ENCODE results near the gene FAM89A. TPM values are rescaled to one million over a fixed set of nuclear protein-coding genes. Genes with fewer than 3 reads are reported as not detected.

Gene FAM89A
- total and polyA plus RNA-seq, 9 of the 15 experiments (the other 6 are each of a cell fraction or from before 2014, with no cell fraction given): 8.7 to 66.2 (median 43.3) TPM

DNA sequence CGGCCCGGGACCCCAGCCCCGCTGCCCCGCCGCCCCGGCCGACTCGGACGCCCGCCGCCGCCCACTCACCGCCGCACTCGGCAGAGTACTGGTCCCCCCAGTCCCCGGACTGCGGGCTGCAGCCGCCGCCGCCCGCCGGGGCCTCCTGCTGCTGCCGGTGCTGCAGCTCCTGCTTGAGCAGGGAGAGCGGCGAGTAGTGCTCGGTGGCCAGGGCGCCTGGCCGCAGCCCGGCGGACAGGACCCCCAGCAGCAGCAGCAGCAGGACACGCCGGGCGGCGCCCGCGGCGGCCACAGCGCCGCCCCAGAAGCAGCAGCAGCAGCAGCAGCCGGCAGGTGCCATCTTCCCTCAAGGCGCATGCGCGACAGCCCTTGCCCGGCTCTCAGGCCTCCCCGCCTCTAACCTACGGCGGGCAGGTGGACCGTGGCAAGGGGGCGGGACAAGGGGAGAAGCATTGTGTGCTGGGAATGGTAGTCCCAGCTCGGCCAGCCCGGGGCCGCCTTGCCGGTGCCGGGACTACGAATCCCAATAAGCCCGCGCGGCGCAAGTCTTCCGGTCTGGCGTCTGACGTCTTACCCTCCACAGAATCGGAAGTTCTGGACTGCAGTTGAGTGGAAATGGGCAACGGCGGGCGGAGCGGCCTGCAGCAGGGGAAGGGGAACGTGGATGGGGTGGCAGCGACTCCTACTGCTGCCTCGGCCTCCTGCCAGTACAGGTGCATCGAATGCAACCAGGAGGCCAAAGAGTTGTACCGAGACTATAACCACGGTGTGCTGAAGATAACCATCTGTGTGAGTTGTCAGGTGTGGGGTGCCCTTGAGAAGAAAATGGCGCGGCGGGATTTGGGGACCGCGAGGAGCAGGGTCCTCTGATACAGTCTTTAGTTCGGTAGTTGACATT is 61.3 kb downstream of the FAM89A start, which contains the start of the genes ARV1 and TTC13 (continued):
- TF ChIP-seq, protein P1, sequence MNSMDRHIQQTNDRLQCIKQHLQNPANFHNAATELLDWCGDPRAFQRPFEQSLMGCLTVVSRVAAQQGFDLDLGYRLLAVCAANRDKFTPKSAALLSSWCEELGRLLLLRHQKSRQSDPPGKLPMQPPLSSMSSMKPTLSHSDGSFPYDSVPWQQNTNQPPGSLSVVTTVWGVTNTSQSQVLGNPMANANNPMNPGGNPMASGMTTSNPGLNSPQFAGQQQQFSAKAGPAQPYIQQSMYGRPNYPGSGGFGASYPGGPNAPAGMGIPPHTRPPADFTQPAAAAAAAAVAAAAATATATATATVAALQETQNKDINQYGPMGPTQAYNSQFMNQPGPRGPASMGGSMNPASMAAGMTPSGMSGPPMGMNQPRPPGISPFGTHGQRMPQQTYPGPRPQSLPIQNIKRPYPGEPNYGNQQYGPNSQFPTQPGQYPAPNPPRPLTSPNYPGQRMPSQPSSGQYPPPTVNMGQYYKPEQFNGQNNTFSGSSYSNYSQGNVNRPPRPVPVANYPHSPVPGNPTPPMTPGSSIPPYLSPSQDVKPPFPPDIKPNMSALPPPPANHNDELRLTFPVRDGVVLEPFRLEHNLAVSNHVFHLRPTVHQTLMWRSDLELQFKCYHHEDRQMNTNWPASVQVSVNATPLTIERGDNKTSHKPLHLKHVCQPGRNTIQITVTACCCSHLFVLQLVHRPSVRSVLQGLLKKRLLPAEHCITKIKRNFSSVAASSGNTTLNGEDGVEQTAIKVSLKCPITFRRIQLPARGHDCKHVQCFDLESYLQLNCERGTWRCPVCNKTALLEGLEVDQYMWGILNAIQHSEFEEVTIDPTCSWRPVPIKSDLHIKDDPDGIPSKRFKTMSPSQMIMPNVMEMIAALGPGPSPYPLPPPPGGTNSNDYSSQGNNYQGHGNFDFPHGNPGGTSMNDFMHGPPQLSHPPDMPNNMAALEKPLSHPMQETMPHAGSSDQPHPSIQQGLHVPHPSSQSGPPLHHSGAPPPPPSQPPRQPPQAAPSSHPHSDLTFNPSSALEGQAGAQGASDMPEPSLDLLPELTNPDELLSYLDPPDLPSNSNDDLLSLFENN (IDR thresholded peaks at IDR 0.05; ENCODE audit: low read depth in 2 of 2, low read length in 2 of 2): no peak
- TF ChIP-seq, protein P2, sequence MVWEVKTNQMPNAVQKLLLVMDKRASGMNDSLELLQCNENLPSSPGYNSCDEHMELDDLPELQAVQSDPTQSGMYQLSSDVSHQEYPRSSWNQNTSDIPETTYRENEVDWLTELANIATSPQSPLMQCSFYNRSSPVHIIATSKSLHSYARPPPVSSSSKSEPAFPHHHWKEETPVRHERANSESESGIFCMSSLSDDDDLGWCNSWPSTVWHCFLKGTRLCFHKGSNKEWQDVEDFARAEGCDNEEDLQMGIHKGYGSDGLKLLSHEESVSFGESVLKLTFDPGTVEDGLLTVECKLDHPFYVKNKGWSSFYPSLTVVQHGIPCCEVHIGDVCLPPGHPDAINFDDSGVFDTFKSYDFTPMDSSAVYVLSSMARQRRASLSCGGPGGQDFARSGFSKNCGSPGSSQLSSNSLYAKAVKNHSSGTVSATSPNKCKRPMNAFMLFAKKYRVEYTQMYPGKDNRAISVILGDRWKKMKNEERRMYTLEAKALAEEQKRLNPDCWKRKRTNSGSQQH (CRISPR knock-in tag; IDR thresholded peaks at IDR 0.05): no peak
- TF ChIP-seq NR1H2 (CRISPR knock-in tag; IDR thresholded peaks at IDR 0.05) (no peak), MAFG (tag; conservative IDR thresholded peaks at IDR 0.05) (no peak), TBL1XR1 (IDR thresholded peaks at IDR 0.05; ENCODE audit: low read length in 2 of 2) (0 out of 4 replicates have a peak, but pooled peaks of 1 of the 2 experiments have one; percentile 27), ZSCAN32 (CRISPR knock-in tag; IDR thresholded peaks at IDR 0.05) (no peak), MEF2D (tag; conservative IDR thresholded peaks at IDR 0.05; ENCODE audit: low read depth) (peak; percentile 55; the same call in 1 of the 2 replicates), ILF3 (IDR thresholded peaks at IDR 0.05; ENCODE audit: borderline replicate concordance) (0 out of 2 replicates have a peak, but pooled peaks have one; percentile 26), PTTG1 (tag; IDR thresholded peaks at IDR 0.05; ENCODE audit: low read depth) (no peak), ZNF324 (CRISPR knock-in tag; IDR thresholded peaks at IDR 0.05) (no peak), ILK (tag; IDR thresholded peaks at IDR 0.05; ENCODE audit: borderline replicate concordance, low read depth) (no peak), ZNF561 (CRISPR knock-in tag; conservative IDR thresholded peaks at IDR 0.05) (no peak), ZNF23 (CRISPR knock-in tag; IDR thresholded peaks at IDR 0.05) (no peak)
- TF ChIP-seq, protein P3, sequence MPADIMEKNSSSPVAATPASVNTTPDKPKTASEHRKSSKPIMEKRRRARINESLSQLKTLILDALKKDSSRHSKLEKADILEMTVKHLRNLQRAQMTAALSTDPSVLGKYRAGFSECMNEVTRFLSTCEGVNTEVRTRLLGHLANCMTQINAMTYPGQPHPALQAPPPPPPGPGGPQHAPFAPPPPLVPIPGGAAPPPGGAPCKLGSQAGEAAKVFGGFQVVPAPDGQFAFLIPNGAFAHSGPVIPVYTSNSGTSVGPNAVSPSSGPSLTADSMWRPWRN (IDR thresholded peaks at IDR 0.05; ENCODE audit: low read depth): peak; percentile 11; the same call in 1 of the 2 replicates
- TF ChIP-seq, protein P4, sequence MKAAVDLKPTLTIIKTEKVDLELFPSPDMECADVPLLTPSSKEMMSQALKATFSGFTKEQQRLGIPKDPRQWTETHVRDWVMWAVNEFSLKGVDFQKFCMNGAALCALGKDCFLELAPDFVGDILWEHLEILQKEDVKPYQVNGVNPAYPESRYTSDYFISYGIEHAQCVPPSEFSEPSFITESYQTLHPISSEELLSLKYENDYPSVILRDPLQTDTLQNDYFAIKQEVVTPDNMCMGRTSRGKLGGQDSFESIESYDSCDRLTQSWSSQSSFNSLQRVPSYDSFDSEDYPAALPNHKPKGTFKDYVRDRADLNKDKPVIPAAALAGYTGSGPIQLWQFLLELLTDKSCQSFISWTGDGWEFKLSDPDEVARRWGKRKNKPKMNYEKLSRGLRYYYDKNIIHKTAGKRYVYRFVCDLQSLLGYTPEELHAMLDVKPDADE (conservative IDR thresholded peaks at IDR 0.05; ENCODE audit: control insufficient read depth, low read depth, low read length): peak; percentile 98
- TF ChIP-seq, protein P5, sequence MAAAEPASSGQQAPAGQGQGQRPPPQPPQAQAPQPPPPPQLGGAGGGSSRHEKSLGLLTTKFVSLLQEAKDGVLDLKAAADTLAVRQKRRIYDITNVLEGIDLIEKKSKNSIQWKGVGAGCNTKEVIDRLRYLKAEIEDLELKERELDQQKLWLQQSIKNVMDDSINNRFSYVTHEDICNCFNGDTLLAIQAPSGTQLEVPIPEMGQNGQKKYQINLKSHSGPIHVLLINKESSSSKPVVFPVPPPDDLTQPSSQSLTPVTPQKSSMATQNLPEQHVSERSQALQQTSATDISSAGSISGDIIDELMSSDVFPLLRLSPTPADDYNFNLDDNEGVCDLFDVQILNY (CRISPR knock-in tag; IDR thresholded peaks at IDR 0.05): no peak
- TF ChIP-seq, protein P6, sequence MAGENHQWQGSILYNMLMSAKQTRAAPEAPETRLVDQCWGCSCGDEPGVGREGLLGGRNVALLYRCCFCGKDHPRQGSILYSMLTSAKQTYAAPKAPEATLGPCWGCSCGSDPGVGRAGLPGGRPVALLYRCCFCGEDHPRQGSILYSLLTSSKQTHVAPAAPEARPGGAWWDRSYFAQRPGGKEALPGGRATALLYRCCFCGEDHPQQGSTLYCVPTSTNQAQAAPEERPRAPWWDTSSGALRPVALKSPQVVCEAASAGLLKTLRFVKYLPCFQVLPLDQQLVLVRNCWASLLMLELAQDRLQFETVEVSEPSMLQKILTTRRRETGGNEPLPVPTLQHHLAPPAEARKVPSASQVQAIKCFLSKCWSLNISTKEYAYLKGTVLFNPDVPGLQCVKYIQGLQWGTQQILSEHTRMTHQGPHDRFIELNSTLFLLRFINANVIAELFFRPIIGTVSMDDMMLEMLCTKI (IDR thresholded peaks at IDR 0.05; ENCODE audit: partially characterized antibody): no peak

All from K562 (cell line).